Measurements from ENCODE around the gene CEP72.
"Not testable (repeated sequence)": the region's sequence is repeated elsewhere in the genome, so short reads cannot be mapped to it uniquely, and the experiment has no call there.

Gene CEP72

GRCh38 chr5:684751-685216 is 72.6 kb downstream of the CEP72 start:
- no peak for DNase-seq (ENCODE audit: low read depth in 2 of 2)

- DNase-seq (ENCODE audit: low read depth in 2 of 2) = no peak
Measured at GRCh38 chr5:685262-686171, 73.4 kb downstream of the CEP72 start.

- DNase-seq (ENCODE audit: low read depth in 2 of 2) = not testable (repeated sequence)
Measured at GRCh38 chr5:686172-686523, 74.0 kb downstream of the CEP72 start.

- not testable (repeated sequence) for DNase-seq (ENCODE audit: low read depth in 2 of 2)
Measured at GRCh38 chr5:686936-687335, 74.8 kb downstream of the CEP72 start.

- not testable (repeated sequence) for DNase-seq (ENCODE audit: low read depth in 2 of 2)
Measured at GRCh38 chr5:688348-689010, 76.3 kb downstream of the CEP72 start.

GRCh38 chr5:690293-690692 is 78.2 kb downstream of the CEP72 start:
- not testable (repeated sequence) for DNase-seq (ENCODE audit: low read depth in 2 of 2)

GRCh38 chr5:691049-691448 is 78.9 kb downstream of the CEP72 start:
- not testable (repeated sequence) for DNase-seq (ENCODE audit: low read depth in 2 of 2)

GRCh38 chr5:691817-692528 is 79.8 kb downstream of the CEP72 start:
- no peak for DNase-seq (ENCODE audit: low read depth in 2 of 2)

- not testable (repeated sequence) for DNase-seq (ENCODE audit: low read depth in 2 of 2)
Measured at GRCh38 chr5:692529-693041, 80.4 kb downstream of the CEP72 start.

GRCh38 chr5:693271-694041 is 81.3 kb downstream of the CEP72 start, which contains the start of gene TPPP:
TPPP (minus strand) TSS chr5:693352; CDS start chr5:678060, 15,292 bp downstream.
- DNase-seq (ENCODE audit: low read depth in 2 of 2) = peak; percentile 59 to 69

GRCh38 chr5:694042-694431 is 81.9 kb downstream of the CEP72 start:
- DNase-seq (ENCODE audit: low read depth in 2 of 2) = not testable (repeated sequence)

- DNase-seq (ENCODE audit: low read depth in 2 of 2) = not testable (repeated sequence)
Measured at GRCh38 chr5:695475-695874, 83.3 kb downstream of the CEP72 start.

GRCh38 chr5:696191-696590 is 84.1 kb downstream of the CEP72 start:
- DNase-seq (ENCODE audit: low read depth in 2 of 2) = not testable (repeated sequence)

- DNase-seq (ENCODE audit: low read depth in 2 of 2) = not testable (repeated sequence)
Measured at GRCh38 chr5:696753-697702, 84.9 kb downstream of the CEP72 start.
